ENCODE measurements around the gene HIVEP2.

DNA sequence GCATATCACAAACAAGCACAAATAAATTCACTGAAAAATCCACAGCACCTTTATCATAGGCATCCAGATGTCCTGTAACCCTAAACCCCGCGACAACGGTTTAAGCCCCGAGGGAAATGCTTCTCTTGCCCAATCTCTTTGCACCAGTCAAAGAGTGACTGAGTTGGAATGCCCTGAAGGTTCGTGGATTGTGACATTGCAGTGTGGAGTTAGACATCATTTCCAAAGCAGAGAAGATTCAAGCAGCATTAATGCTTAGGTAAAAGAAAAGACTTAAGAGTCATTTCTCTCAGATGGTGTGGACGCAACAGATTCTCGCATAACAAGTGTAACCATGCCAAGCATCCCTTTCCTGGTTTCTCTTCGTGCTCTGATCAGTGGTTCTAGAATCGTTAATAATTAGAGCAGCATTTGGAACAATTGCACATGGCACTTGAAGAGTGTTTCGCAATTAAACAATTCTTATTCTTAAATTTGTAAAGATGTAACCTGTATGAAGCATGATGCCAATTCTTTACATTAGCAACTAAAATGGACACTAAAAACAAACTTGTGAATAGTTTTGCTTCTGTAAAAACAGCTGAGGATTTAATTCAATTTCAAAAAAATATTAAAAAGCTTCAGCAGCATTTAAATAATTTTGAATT is 121.6 kb downstream of the HIVEP2 start:
- TF ChIP-seq, protein P1, sequence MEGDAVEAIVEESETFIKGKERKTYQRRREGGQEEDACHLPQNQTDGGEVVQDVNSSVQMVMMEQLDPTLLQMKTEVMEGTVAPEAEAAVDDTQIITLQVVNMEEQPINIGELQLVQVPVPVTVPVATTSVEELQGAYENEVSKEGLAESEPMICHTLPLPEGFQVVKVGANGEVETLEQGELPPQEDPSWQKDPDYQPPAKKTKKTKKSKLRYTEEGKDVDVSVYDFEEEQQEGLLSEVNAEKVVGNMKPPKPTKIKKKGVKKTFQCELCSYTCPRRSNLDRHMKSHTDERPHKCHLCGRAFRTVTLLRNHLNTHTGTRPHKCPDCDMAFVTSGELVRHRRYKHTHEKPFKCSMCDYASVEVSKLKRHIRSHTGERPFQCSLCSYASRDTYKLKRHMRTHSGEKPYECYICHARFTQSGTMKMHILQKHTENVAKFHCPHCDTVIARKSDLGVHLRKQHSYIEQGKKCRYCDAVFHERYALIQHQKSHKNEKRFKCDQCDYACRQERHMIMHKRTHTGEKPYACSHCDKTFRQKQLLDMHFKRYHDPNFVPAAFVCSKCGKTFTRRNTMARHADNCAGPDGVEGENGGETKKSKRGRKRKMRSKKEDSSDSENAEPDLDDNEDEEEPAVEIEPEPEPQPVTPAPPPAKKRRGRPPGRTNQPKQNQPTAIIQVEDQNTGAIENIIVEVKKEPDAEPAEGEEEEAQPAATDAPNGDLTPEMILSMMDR (IDR thresholded peaks at IDR 0.05), result no peak
- no peak for TF ChIP-seq EP300 (IDR thresholded peaks at IDR 0.05)
